Left hindlimb (tissue), 1 donor: ENCODE measurements around the gene TSLP.

Experiments
- DNase-seq: peaks from one replicate; pipeline ENCODE4 v3.0.0-alpha.2; 2018

The TSLP gene

GRCh38 chr5:111099058-111099778 is 27.7 kb downstream of the TSLP start:
- DNase-seq, result no peak

- no peak for DNase-seq
Measured at GRCh38 chr5:111106320-111106948, 34.9 kb downstream of the TSLP start.

- DNase-seq, result no peak
Measured at GRCh38 chr5:111107371-111107770, 35.9 kb downstream of the TSLP start.

- no peak for DNase-seq
Measured at GRCh38 chr5:111111956-111112355, 40.4 kb downstream of the TSLP start.

GRCh38 chr5:111113678-111114077 is 42.2 kb downstream of the TSLP start:
- DNase-seq, result no peak

- DNase-seq, result no peak
Measured at GRCh38 chr5:111115229-111115628, 43.7 kb downstream of the TSLP start.

- no peak for DNase-seq
Measured at GRCh38 chr5:111116550-111116949, 45.0 kb downstream of the TSLP start.

GRCh38 chr5:111117136-111117535 is 45.6 kb downstream of the TSLP start:
- no peak for DNase-seq

GRCh38 chr5:111119221-111119620 is 47.7 kb downstream of the TSLP start:
- peak; percentile 38 for DNase-seq

GRCh38 chr5:111119856-111120255 is 48.3 kb downstream of the TSLP start:
- no peak for DNase-seq

- DNase-seq, result no peak
Measured at GRCh38 chr5:111120911-111121310, 49.4 kb downstream of the TSLP start.

- DNase-seq, result no peak
Measured at GRCh38 chr5:111121926-111122325, 50.4 kb downstream of the TSLP start.

- DNase-seq, result no peak
Measured at GRCh38 chr5:111122398-111122797, 50.9 kb downstream of the TSLP start.

GRCh38 chr5:111124793-111125192 is 53.3 kb downstream of the TSLP start:
- DNase-seq, result no peak

- no peak for DNase-seq
Measured at GRCh38 chr5:111126896-111127295, 55.4 kb downstream of the TSLP start.
